Mesodermal cell (in vitro differentiated cells): ENCODE measurements around the gene CMTR1.
"Not testable (repeated sequence)": the region's sequence is repeated elsewhere in the genome, so short reads cannot be mapped to it uniquely, and the experiment has no call there.

Experiments used
- H3K27ac ChIP-seq: 2 replicates; pipeline ENCODE4 v1.7.0; 2013; ENCODE audit warnings: mild to moderate bottlenecking, low read depth, low read length, moderate library complexity; ENCODE audit not compliant: severe bottlenecking
- H3K36me3 ChIP-seq: 2 replicates; pipeline ENCODE4 v1.7.1; 2013; ENCODE audit warnings: mild to moderate bottlenecking, low read length, moderate library complexity; ENCODE audit not compliant: control insufficient read depth, insufficient read depth
- H3K4me1 ChIP-seq: one replicate; pipeline ENCODE4 v1.7.1; 2013; ENCODE audit warnings: mild to moderate bottlenecking, low read length; ENCODE audit not compliant: insufficient read depth, control insufficient read depth, poor library complexity, severe bottlenecking
- H3K4me3 ChIP-seq: 2 replicates; pipeline ENCODE4 v1.7.0; 2013; ENCODE audit warnings: low read length, control low read depth, mild to moderate bottlenecking; ENCODE audit not compliant: insufficient read depth, poor library complexity, severe bottlenecking; ENCODE audit errors: extremely low read depth
- H3K9me3 ChIP-seq: 2 replicates; pipeline ENCODE4 v1.7.1; 2013; ENCODE audit warnings: mild to moderate bottlenecking, low read length, moderate library complexity; ENCODE audit not compliant: control insufficient read depth
- WGBS, 2 experiments: methylation state at CpG; one replicate each; pipeline ENCODE4 v1.1.5; 2013; ENCODE audit warnings: missing lambda C conversion rate in 2 of 2; ENCODE audit not compliant: insufficient coverage in 2 of 2; 5-methylcytosine and 5-hydroxymethylcytosine counted together

The CMTR1 gene

DNA sequence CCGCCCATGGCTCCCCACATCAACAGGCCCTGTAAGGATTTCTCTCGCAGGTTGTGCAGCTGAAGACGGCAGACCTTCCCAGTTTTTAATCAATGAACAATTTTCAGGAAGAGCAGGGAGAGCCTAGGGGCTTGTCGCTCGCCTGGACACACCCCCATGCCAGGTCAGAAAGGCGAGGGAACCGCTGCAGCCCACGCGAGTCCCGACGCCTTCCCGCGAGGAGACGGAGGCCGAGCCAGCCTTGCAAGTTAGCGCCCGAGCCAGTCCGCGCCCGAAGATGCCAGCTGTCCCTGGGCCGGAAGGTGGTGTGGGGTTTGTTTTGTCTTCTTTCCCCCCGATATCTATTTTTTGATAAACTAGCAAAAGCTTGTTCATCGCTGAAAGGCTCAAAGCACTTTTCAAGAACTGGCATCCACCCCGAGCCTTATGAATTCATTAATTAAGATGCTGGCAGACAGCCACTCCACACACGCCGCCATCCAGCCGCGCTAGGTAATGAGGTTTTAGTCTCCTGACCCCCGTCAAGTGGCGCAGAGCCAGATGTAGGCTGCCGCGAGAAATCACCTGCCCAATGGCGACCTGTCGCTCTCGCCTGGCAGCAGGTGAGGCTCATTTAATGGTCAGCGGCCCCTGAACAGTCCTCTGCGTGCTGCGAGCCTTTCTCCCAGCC, 60.1 kb downstream of the CMTR1 start:
- no peaks in the 10 kb centered on the region for H3K36me3 ChIP-seq
- no peak overlapping the region for H3K4me3 ChIP-seq
- no peak overlapping the region for H3K27ac ChIP-seq
- H3K4me1 ChIP-seq: no peaks in the 10 kb centered on the region
- WGBS, 2 experiments: 85 to 89% methylated on average over 26 to 36 of the region's 38 CpGs
- no peaks in the 10 kb centered on the region for H3K9me3 ChIP-seq

DNA sequence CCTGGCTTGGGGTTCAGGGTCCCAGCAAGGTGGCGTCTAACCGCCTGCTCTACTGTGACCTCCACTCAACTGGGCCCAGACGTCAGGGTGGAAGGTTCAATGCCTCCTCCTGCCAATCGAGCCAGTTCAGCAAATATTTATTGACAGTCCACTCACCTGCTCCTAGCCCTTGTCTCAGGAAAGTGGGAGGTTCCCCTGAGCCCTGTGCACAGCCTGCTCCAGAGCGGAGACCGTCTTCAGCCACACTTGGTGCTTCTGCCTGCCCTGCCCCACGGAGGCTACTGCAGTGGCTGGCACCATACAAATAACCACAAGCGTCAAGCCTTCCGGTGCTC, 60.6 kb downstream of the CMTR1 start:
- WGBS, 2 experiments: 94 to 95% methylated on average over 6 to 9 of the region's 9 CpGs
- no peak overlapping the region for H3K4me3 ChIP-seq
- no peaks in the 10 kb centered on the region for H3K36me3 ChIP-seq
- H3K4me1 ChIP-seq: no peaks in the 10 kb centered on the region
- no peaks in the 10 kb centered on the region for H3K9me3 ChIP-seq
- no peak overlapping the region for H3K27ac ChIP-seq

DNA sequence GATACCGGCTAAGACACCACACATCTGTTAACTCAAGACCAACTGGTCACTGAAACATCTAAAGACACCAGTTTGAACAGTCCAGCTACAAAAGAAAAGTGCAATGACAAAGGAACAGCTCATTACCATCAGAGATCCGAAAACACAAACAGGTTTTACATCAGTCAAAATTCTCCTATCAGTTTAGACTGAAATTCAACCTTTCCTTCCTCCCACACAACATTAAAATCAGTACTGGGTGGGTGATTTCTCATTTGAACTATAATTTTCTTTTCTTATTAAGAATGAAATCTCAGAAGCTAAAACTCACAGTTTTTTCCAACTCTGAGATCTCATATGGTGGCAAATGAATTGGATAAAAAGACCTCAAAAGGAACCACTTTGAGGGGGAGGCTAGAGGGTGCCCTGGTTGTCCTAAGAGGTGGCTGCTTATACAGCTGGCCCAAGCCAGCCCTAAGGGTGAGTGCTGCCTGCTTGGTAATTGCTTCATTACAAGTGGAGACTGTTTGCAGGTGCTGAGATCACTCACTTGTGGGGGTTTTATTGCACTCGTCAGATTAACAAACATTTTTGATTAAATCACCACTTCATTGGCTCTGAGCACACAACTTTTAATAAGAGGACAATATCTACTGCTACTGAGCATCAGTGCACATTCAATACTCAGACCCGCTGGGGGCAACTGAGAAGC, 62.4 kb downstream of the CMTR1 start:
- no peaks in the 10 kb centered on the region for H3K4me1 ChIP-seq

DNA sequence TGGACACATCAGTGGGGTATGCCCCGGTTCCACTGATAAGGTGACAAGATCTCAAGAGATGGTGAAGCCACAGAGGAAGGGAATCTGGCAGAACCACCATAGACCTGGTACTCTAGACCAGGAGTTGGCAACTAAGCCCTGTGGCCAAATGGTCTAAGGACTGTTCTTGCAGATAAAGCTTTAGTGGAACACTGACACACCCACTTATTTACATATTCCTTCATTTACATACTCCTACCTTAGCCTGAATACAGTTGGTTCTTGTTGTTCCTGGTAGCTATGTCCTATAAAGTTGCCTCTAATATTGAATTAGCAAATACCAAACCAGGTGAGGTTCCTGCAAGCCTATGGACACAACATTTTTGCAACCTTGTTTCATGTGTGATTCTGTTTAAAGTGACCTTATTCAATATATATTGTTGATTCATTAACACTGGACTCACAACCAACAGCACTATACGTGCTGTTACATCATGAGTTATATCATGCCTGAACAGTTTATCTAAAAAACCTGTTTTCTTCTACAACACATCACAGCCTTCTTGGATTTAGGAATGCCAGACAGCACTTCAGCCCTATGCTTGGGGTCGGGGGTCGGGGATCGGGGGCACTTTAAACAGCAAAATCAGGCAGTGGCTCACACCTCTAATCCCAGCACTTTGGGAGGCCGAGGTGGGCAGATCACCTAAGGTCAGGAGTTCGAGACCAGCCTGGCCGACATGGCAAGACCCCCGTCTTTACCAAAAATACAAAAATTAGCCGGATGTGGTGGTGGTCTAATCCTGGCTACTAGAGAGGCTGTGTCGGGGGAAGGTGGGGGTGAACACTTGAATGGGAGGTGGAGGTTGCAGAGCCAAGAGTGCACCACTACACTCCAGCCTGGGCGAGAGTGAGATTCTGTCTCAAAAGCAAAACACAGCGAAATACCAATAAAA, 64.2 kb downstream of the CMTR1 start:
- H3K27ac ChIP-seq: no peak overlapping the region
- WGBS, 2 experiments: 89 to 95% methylated on average over 9 to 10 of the region's 13 CpGs
- no peak overlapping the region for H3K4me3 ChIP-seq
- H3K36me3 ChIP-seq: no peaks in the 10 kb centered on the region
- H3K9me3 ChIP-seq: no peaks in the 10 kb centered on the region
- no peaks in the 10 kb centered on the region for H3K4me1 ChIP-seq

More for the DNA sequence above, 62.4 kb downstream of the CMTR1 start:
- Histone ChIP-seq H3K36me3 (no peaks in the 10 kb centered on the region), H3K9me3 (no peaks in the 10 kb centered on the region), H3K4me3 (no peak overlapping the region), H3K27ac (no peak overlapping the region)
- WGBS, 2 experiments: 97% methylated on average over 3 to 4 of the region's 4 CpGs

DNA sequence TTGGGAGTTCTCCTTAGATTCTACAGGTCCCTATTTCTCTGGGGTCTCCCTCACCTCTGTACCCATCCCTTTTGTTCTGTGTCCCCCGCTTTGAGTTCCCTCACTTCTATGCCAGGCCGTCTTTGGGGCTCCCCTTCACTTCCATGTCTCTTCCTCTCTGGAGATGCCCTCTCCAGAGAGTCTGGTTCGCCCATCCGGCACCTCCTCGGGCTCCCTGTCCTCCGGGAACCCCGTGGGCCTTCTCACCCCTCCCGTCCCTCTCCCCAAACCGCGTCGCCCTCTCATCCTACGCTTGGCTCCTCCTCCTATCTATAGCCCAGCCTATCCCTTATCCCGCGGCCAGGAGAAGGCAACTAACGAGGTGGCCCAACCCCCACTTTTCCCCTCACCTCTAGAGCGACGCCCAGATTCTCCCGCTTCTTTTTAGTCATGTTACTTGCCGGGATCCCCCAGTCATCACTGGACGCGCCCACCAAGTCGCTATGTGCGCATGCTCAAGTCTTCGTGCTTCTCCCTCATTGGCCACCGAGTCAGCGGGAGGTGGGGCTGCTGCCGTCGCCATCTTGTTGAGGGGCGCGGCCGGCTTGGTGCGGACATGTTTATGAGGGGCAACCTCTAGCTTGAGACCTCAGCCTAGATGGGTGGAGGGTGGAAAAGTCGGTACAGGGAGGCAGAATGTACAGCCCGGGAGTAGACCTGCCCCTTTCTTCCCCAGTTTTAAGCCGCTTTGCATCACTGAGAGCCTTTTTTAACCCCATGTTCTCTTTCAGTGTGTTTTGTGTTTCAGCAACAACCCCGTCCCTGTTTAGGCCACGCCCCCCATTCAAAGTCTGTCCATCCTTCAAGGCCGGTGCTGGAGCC, 66.6 kb downstream of the CMTR1 start, which contains the start of gene CCDC167:
Gene CCDC167 (minus strand): TSS at position 461 of the 861 bp plus-strand sequence. CDS start 30 bp downstream, at position 431.
- 2% methylated on average over 31 to 33 of the region's 38 CpGs for WGBS, 2 experiments
- H3K4me3 ChIP-seq: peak within 1 kb of the TSS; percentile 79
- H3K4me1 ChIP-seq: no peaks in the 10 kb centered on the region
- H3K9me3 ChIP-seq: no peaks in the 10 kb centered on the region
- H3K27ac ChIP-seq: peak within 1 kb of the TSS; percentile 55
- H3K36me3 ChIP-seq: no peaks in the 10 kb centered on the region

DNA sequence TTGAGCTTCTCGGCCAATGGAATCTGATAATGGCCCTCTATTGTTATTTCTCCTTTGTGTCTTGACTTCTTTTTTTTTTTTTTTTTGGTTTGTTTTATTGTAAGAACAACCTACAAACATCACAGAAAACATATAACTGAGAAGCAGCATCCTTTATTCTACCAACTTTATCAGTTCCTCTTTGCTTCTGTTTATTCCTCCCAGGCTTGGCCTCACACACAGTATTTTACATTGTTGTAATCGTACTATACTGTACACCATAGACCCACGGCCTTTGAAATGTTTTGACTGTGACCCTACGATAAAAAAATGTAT, 67.2 kb downstream of the CMTR1 start:
- Histone ChIP-seq H3K9me3 (no peaks in the 10 kb centered on the region), H3K27ac (no peak overlapping the region), H3K36me3 (no peaks in the 10 kb centered on the region), H3K4me3 (peak overlapping the region; percentile 79), H3K4me1 (no peaks in the 10 kb centered on the region)
- WGBS, 2 experiments: 77 to 80% methylated on average over 3 to 4 of the region's 4 CpGs

DNA sequence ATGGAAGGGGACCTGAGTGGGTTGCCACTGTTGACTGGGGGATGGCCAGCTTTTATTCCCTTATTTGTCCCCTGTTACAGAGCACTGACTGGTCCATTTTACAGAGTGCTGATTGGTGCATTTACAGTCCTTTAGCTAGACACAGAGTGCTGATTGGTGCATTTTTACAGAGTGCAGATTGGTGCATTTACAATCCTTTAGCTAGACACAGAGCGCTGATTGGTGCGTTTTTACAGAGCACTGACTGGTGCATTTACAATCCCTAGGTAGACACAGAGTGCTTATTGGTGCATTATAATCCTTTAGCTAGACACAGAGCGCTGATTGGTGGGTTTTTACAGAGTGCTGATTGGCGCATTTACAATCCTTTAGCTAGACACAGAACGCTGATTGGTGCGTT, 67.9 kb downstream of the CMTR1 start:
- 98 to 100% methylated on average over 6 of the region's 6 CpGs for WGBS, 2 experiments
- H3K4me1 ChIP-seq, H3K36me3 ChIP-seq, H3K9me3 ChIP-seq, H3K4me3 ChIP-seq, H3K27ac ChIP-seq: not testable (repeated sequence)

DNA sequence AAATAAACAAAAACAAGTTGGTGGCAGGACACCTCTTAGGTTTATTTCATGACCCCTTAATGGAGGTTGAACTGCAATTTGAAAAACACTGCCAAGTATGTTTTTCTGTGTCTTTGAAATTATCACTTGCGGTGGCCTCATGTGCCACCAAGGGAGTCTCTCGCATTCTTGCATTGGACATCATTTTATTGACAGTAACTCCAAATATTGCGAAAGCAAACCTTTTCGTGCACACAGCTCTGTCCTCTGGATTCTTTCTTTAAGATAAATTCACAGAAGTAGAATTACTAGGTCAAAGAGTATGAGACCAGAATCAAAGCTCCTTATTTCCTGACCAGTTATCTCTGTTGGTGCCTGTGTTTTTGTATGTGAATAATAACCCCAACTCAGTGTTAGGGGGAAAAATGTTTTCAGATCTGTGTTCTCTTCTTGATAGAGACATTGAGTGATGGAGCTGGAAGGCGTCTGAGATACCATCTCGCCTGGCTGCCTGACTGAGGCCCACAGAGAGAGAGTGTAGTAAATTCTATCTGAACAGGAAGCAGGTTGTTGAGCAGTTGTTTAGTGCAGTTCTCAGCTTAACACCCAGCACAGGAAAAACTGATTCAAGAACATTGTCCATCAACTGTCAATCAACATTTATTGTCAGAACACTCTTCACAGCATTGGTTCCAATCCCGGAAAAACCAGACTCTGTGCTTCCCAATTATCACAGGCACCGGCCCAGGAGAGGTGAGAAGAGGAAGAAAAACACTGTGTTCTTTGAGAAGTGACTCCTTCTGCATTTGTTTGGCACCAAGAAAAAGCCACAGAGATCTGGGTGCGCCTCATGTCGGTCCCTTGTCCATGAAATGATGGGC, 68.8 kb downstream of the CMTR1 start:
- Histone ChIP-seq H3K4me3 (no peak overlapping the region), H3K27ac (no peak overlapping the region), H3K4me1 (no peaks in the 10 kb centered on the region), H3K36me3 (no peaks in the 10 kb centered on the region), H3K9me3 (no peaks in the 10 kb centered on the region)
- WGBS, 2 experiments: 91 to 96% methylated on average over 7 to 8 of the region's 10 CpGs

DNA sequence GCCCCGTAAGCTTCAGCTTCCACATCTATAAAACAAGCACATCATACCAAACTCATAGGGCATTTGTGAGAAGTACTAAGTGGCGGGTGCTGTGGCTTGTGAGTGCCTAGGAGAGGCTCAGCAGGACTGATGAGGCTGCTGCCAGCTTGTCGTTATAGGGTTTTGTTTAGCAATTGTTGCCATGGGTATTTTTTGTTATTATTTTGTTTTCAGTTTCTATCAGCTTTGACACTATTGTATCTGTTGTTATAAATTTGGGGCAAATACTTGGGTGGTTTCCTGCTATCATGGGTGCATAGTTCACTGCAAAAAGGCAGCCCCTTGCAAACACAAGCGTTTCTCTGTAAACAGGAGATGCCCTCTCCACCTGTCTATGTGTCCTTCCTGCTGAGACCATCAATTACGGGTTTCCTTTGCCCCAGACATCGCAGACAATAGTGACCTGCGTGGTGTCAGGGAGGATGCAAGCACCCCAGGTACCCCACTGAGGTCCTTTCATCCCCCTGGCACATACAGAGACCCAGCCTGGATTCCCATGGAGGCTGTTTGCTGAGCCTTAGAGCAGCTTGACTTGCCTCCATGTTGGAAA, 69.8 kb downstream of the CMTR1 start:
- H3K36me3 ChIP-seq: no peaks in the 10 kb centered on the region
- no peaks in the 10 kb centered on the region for H3K4me1 ChIP-seq
- H3K9me3 ChIP-seq: no peaks in the 10 kb centered on the region
- no peak overlapping the region for H3K4me3 ChIP-seq
- no peak overlapping the region for H3K27ac ChIP-seq
- 34 to 49% methylated on average over 5 to 6 of the region's 7 CpGs for WGBS, 2 experiments
